GM18520 (cell line): ENCODE results near the gene STIM2.

Experiments
- ATAC-seq: cut with Tn5 transposase; IDR thresholded peaks from one replicate; pipeline ENCODE4 v1.9.1; 2021; ENCODE audit not compliant: unreplicated experiment

The STIM2 gene

GRCh38 chr4:26896636-26897035, 36.0 kb downstream of the STIM2 start:
- ATAC-seq, result no peak

DNA sequence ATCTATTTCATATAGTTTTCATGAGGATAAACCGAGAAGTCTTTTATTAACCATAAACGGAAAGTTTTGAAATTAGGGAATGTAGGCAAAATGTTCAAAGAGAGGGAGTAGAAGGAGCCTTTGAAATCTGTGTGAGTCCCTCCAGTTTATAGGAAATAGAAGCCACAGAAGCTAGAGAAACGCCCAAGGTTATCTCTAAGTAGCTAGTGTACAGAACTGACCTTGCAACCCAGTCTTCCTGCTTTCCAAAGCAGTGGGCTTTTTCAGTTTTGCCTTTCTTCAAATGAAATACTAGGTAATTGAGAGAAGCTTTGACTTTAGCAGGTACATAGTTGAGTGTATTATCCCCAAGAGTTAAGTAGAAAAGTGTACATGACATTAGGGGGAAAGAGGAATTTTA, 39.4 kb downstream of the STIM2 start:
- no peak for ATAC-seq

DNA sequence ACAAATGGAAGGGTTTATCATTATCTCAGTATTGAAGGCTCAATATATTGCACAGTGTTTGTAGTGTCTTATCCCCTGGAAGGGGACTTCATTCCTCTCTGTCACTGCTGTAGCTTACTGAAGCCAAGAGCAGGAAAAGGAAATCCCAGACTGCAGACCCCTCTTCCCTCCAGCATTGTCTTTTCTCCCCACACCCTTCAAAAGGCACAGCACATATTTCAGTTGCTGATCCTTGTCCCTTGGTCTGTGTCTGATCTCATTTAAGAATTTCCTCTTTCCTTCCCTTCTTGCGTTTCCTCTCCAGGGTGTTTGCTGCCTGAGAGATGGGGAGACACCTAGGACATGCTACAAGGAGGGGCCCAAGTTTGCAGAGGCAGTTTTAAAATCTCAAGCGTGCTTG, 40.1 kb downstream of the STIM2 start:
- no peak for ATAC-seq

- ATAC-seq, result no peak
Observed at GRCh38 chr4:26905172-26905571, 44.5 kb downstream of the STIM2 start.

- ATAC-seq, result no peak
Observed at GRCh38 chr4:26907731-26908599, 47.3 kb downstream of the STIM2 start.

DNA sequence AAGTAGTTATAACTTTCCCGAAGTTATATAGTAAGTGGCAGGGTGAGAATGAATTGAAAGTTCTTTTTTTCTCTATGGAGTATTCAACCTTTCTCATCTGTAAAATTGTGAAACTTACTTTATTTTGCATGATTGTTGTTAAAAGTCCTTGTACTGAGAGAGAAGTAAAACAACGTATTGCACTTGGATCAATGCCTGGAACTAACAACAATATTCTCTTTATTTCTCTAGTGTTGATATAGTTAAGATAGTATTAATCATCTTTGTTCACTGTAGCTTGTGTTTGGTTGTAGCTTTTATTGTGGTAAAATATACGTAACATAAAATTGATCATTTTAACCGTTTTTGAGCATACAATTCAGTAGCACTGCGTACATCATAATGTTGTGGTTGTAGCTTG, 48.7 kb downstream of the STIM2 start:
- no peak for ATAC-seq

DNA sequence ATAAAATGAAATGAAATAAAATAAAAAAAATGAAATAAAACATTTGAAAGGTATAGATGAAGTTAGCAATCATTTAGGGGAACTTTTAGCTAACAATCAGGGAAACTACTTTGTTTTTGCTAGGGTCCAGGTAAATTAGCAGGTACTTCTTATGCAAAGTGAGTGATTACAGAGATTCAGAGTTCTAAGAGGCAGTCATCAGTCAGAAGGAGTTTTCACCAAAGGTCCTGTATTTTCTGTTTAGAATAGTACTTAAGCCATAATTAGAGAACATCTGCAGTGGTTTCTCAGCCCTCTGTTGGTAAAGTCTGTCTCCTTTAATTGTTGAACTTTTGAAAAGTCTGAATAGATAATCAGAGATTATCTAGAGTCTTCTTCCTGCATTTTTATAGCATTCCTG, 50.6 kb downstream of the STIM2 start:
- no peak for ATAC-seq

GRCh38 chr4:26912069-26912468, 51.4 kb downstream of the STIM2 start:
- no peak for ATAC-seq

GRCh38 chr4:26912810-26913209, 52.2 kb downstream of the STIM2 start:
- no peak for ATAC-seq

- no peak for ATAC-seq
Observed at GRCh38 chr4:26916195-26916594, 55.6 kb downstream of the STIM2 start.

DNA sequence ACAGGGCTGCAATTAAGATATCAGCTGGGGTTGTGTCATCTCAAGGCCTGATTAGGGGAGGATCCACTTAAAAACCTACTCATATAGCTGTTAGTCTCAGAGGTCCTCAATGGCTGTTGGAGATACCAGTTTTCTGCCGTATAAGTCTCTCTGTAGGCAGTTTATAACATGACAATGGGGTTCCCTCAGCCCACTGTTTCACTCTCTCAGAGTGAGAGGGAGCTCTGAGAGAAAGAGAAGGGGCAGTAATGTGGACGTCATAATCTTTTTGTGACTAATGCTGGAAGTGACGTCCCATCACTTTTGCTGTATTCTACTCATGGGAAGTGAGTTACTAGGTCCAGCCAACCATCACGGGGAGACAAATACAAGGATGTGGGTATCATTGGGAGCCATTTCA, 70.3 kb downstream of the STIM2 start:
- no peak for ATAC-seq

GRCh38 chr4:26931451-26931850, 70.8 kb downstream of the STIM2 start:
- no peak for ATAC-seq

DNA sequence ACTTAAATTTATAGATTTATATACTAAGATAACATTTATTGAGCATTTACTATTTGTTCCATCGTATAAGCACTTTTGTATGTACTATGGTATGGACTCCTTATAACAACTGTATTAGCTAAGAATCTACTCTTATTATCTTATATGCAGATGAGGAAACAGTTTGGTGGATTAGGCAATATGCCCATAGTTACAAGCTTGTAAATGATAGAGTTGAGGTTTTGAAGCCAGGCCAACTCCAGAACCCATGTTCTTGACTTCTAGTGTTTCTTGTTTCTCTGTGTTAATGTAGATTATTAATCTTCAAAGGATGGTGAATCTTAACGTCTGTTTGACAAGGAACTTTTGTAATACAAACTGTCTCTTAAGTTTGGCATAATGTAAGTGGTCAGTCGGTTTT, 71.3 kb downstream of the STIM2 start:
- no peak for ATAC-seq

DNA sequence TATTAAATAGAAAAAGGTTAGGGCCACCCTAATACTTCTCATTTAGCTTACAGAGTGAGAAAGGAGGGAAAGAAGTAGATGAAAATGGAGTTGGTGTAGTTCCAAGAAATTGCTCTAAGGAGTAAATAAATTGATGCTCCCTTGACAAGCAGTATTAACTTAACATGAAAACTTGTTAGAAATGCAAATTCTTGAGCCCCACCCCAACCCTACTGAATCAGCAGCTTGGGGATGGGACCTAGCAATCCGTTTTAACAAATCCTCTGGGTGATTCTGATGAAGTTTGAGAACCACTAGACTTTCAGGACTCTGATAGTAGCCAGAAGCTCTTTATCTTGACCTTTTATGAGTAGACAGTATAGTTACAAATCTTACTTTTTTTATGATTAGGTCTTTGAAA, 74.8 kb downstream of the STIM2 start:
- ATAC-seq, result no peak

GRCh38 chr4:26936284-26937065, 75.8 kb downstream of the STIM2 start:
- no peak for ATAC-seq

DNA sequence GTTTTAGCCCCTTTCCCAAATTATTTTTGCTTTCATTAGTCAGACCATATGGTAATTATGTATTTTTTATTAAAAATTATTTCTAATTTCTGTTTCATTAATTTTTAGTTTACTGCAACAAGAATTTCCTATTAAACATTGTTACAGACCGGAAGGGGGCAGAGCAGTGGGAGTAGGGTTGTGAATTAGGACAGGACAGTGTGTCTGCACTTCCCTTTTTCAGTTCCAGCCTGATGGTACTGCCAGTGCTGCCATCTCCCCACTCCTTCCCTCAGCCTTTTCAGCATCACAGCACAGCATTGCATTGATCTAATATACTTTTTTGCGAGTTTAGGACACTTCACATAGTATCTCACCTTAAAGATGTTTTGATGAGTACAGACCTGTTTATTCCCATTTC, 76.5 kb downstream of the STIM2 start:
- no peak for ATAC-seq

GRCh38 chr4:26937567-26937966, 76.9 kb downstream of the STIM2 start:
- no peak for ATAC-seq

- ATAC-seq, result no peak
Observed at GRCh38 chr4:26938516-26938915, 77.9 kb downstream of the STIM2 start.

DNA sequence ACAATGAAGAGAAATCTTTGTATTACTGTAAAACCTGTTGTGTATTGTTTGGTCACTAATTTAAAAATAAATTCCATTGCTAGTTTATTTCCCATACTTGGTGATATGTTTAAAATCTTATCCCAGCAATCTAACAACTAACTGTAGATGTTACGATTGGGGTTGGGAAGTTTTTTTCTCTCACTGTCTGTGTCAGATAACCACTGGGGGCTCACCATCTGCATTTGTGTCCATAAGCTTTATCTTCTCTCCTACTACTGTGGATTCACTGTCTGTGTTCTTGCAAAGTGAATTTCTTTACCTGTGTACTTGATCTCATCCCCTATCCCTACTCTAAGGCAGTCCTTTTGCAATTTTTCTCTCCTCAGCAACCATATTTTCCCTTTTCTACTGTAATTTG, 81.3 kb downstream of the STIM2 start:
- ATAC-seq, result no peak

DNA sequence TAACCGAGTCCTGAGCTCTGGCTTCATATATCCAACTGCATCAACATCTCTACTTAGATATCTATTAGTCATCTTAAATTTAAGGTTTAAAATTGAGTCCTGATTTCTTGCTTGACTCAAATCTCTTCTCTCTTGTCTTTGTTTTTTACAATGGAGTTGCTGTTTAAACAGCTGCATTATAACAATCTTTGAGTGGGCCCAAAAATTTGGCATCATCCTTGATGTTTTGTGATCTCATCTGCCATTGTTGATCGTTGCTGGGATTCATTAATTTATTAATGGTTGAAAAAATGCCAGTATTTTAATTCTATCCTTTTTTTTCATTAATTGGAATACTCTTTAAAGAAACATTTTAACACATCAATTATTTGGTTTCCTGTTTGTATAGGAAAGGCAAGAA, 82.2 kb downstream of the STIM2 start:
- no peak for ATAC-seq

DNA sequence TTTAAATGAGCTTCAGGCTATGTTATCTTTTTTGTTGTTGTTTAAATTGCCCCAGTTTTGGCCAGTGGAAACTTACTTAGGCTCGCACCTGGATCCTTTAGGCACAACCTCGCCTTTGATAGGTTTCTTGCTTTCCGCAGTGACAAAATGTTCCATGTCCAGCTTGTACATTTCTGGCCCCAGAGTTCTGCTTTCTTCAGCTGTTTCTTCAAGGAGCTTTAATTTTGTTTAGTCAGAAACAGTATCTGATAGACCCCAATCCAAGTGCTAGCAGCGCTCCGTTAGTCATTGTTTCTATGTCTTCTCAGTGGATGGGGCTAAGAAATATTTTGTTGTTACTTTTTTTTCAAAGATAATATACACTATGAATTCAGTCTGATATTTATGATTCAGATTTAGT, 82.8 kb downstream of the STIM2 start:
- no peak for ATAC-seq

DNA sequence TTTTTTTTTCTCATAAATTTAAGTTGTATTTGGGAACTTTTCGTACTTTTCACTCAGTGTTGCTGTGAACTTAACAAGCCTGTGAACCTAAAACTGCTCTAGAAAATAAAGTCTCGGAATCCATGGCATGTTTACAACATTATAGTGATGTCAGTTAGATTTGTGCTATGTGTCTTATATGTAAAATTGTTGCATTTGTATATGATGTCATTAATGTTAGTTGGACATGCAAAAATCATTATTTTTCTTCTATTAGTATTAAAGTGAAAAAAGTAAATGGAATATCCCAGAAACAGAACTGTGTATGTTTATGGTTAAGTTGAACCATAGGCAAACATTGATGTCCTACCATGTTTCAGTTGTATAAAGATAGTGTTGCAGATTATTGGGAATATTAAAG, 85.2 kb downstream of the STIM2 start:
- ATAC-seq, result no peak
